CD14-positive monocyte (primary cell): ENCODE measurements around the gene ZSCAN2. TPM values are rescaled to one million over a fixed set of nuclear protein-coding genes. Genes with fewer than 3 reads are reported as not detected.

Experiments used
- DNase-seq, 3 donors: peaks; one replicate each; pipeline ENCODE4 v3.0.0-alpha.2; 2011 to 2022
- H2AFZ ChIP-seq: 2 replicates; pipeline ENCODE4 v1.6.0; 2012; ENCODE audit warnings: mild to moderate bottlenecking, low read depth, low read length, inconsistent platforms; ENCODE audit not compliant: insufficient read depth, poor library complexity, severe bottlenecking
- H3K27ac ChIP-seq, 2 donors: 1 replicate in 1 of 2; 2 replicates in 1 of 2; pipeline ENCODE4 v1.5.1; 2012 to 2013; ENCODE audit warnings: low read length in 2 of 2, control low read depth in 1 of 2, inconsistent platforms in 1 of 2, low read depth in 1 of 2, mild to moderate bottlenecking in 1 of 2
- H3K27me3 ChIP-seq, 2 donors: one replicate each; pipeline versions ENCODE4 v1.6.0 to v1.6.1; 2011 to 2013; ENCODE audit warnings: low read length in 2 of 2; ENCODE audit not compliant: control insufficient read depth in 2 of 2, insufficient read depth in 2 of 2
- H3K36me3 ChIP-seq, 2 donors: replicated peaks in 1 of 2; 1 replicate in 1 of 2; 2 replicates in 1 of 2; pipeline versions ENCODE4 v1.5.1 to v1.6.1; 2012 to 2013; ENCODE audit warnings: low read length in 2 of 2, control low read depth in 1 of 2, inconsistent platforms in 1 of 2, mild to moderate bottlenecking in 1 of 2; ENCODE audit not compliant: insufficient read depth in 2 of 2, control insufficient read depth in 1 of 2
- H3K4me1 ChIP-seq, 2 donors: 1 replicate in 1 of 2; 2 replicates in 1 of 2; pipeline versions ENCODE4 v1.5.1 to v1.6.1; 2012 to 2013; ENCODE audit warnings: low read length in 2 of 2, control low read depth in 1 of 2, inconsistent platforms in 1 of 2, mild to moderate bottlenecking in 1 of 2, moderate library complexity in 1 of 2; ENCODE audit not compliant: insufficient read depth in 2 of 2, control insufficient read depth in 1 of 2
- H3K4me2 ChIP-seq: replicated peaks from 2 replicates; pipeline ENCODE3; 2012; ENCODE audit warnings: low read length, moderate library complexity, mild to moderate bottlenecking; ENCODE audit not compliant: poor library complexity, severe bottlenecking; ENCODE audit errors: extremely low read depth
- H3K4me3 ChIP-seq, 3 experiments: fragments of 200-600 bp in 1 of 3; sonication (generic) in 1 of 3; replicated peaks in 1 of 3; 1 replicate in 2 of 3; 2 replicates in 1 of 3; pipeline ENCODE4 v1.5.1; 2011 to 2013; ENCODE audit warnings: low read length in 3 of 3, mild to moderate bottlenecking in 3 of 3, control low read depth in 2 of 3, low read depth in 2 of 3, inconsistent platforms in 1 of 3, moderate library complexity in 1 of 3
- H3K79me2 ChIP-seq: 2 replicates; pipeline ENCODE4 v1.6.0; 2012; ENCODE audit warnings: mild to moderate bottlenecking, control low read depth, inconsistent platforms, low read length, moderate library complexity; ENCODE audit not compliant: insufficient read depth
- H3K9ac ChIP-seq: 2 replicates; pipeline ENCODE4 v1.6.0; 2017; ENCODE audit warnings: low read length, mild to moderate bottlenecking; ENCODE audit not compliant: insufficient read depth, poor library complexity, severe bottlenecking
- H3K9me3 ChIP-seq, 2 donors: replicated peaks in 1 of 2; 1 replicate in 1 of 2; 2 replicates in 1 of 2; pipeline versions ENCODE4 v1.5.1 to v1.6.1; 2012 to 2013; ENCODE audit warnings: low read length in 2 of 2, control low read depth in 1 of 2; ENCODE audit not compliant: control insufficient read depth in 1 of 2, insufficient read depth in 1 of 2
- H4K20me1 ChIP-seq: 2 replicates; pipeline ENCODE4 v1.6.0; 2012; ENCODE audit warnings: mild to moderate bottlenecking, low read length, control low read depth, moderate library complexity; ENCODE audit not compliant: insufficient read depth
- H3K27ac Mint-ChIP-seq, 7 donors: one replicate each; pipeline ENCODE4 v1.8.0; 2020; ENCODE audit warnings: mild to moderate bottlenecking in 7 of 7, mixed read lengths in 7 of 7, moderate library complexity in 6 of 7, inconsistent platforms in 2 of 7
- H3K27me3 Mint-ChIP-seq, 3 donors: one replicate each; pipeline ENCODE4 v1.8.0; 2021 to 2022; ENCODE audit warnings: low read depth in 3 of 3, mild to moderate bottlenecking in 3 of 3, mixed read lengths in 3 of 3, moderate library complexity in 3 of 3, inconsistent platforms in 1 of 3
- H3K36me3 Mint-ChIP-seq, 2 donors: one replicate each; pipeline ENCODE4 v1.8.0; 2020; ENCODE audit warnings: mixed read lengths in 2 of 2, inconsistent platforms in 1 of 2, mild to moderate bottlenecking in 1 of 2
- H3K4me1 Mint-ChIP-seq: one replicate; pipeline ENCODE4 v1.8.0; 2020; ENCODE audit warnings: mild to moderate bottlenecking, mixed read lengths
- H3K4me3 Mint-ChIP-seq, 2 donors: one replicate each; pipeline ENCODE4 v1.8.0; 2020; ENCODE audit warnings: mild to moderate bottlenecking in 2 of 2, mixed read lengths in 2 of 2, moderate library complexity in 1 of 2
- H3K9me3 Mint-ChIP-seq, 7 donors: one replicate each; pipeline ENCODE4 v1.8.0; 2020 to 2022; ENCODE audit warnings: mixed read lengths in 7 of 7, mild to moderate bottlenecking in 6 of 7, moderate library complexity in 6 of 7, inconsistent platforms in 2 of 7
- CTCF ChIP-seq: fragments of 200-600 bp; IDR thresholded peaks from one replicate; pipeline ENCODE4 v1.8.0; 2022; ENCODE audit warnings: antibody characterized with exemption, mild to moderate bottlenecking
- WGBS: methylation state at CpG from one replicate; pipeline ENCODE4 v1.1.5; 2013; ENCODE audit warnings: missing lambda C conversion rate; ENCODE audit not compliant: insufficient coverage; 5-methylcytosine and 5-hydroxymethylcytosine counted together
- intact Hi-C, 2 donors: fragments of 100-400 bp; cut with micrococcal nuclease; formaldehyde crosslinking; loops; one replicate each; pipeline versions ENCODE4 v1.15.0 to v1.15.1; 2023
- polyA plus RNA-seq, 3 donors: library from polyadenylated mRNA; depleted of rRNA in 1 of 3; unstranded in 2 of 3; stranded (reverse) in 1 of 3; fragments of 300-500 nt in 2 of 3; fragments of >200 nt in 1 of 3; fragmentation: Illumina TruSeq in 2 of 3; gene quantifications; 1 replicate in 2 of 3; 2 replicates in 1 of 3; pipeline ENCODE4 v1.2.3, GENCODE V29; 2012 to 2021

Gene ZSCAN2
- polyA plus RNA-seq, 3 donors = 1.7 to 6.1 (median 3.4) TPM

- no peak overlapping the region for H2AFZ ChIP-seq
- H3K9ac ChIP-seq = no peak overlapping the region
Measured at GRCh38 chr15:84659904-84660781, 59.3 kb downstream of the ZSCAN2 start.

More at GRCh38 chr15:84659904-84660781, 59.3 kb downstream of the ZSCAN2 start:
- intact Hi-C loops = loop anchor here (5.0 to 10.0 kb wide), 4 partner anchors 55 to 112 kb away; partner anchors contain the start of genes SEC11A (in 1 of the 2) and ZNF592 (in 1 of the 2)
- Mint-ChIP-seq H3K36me3 (peaks cover 22 to 51% of the 10 kb centered on the region in 2 donors), H3K4me3 (no peak overlapping the region), H3K27ac (peak overlapping the region in 2 of 7 donors; percentile 42 to 66), H3K9me3 (peaks cover 0 to 1% (median 0%) of the 10 kb centered on the region in 7 donors), H3K27me3 (peaks cover 0 to 8% (median 8%) of the 10 kb centered on the region in 3 donors), H3K4me1 (peaks cover 25% of the 10 kb centered on the region)
- DNase-seq = no peak
- TF ChIP-seq CTCF = no peak
- no peak overlapping the region for H3K4me3 ChIP-seq
- H4K20me1 ChIP-seq = peaks cover 18% of the 10 kb centered on the region
- H3K79me2 ChIP-seq = no peaks in the 10 kb centered on the region
- no CpG with 5 or more reads among the region's 4 CpGs for WGBS
- peaks cover 17 to 19% of the 10 kb centered on the region in 2 donors for H3K4me1 ChIP-seq
- H3K36me3 ChIP-seq = peaks cover 2 to 39% of the 10 kb centered on the region in 2 donors
- no peaks in the 10 kb centered on the region for H3K27me3 ChIP-seq
- H3K27ac ChIP-seq = no peak overlapping the region
- no peak overlapping the region for H3K4me2 ChIP-seq
- H3K9me3 ChIP-seq = no peaks in the 10 kb centered on the region
